Natural killer cell (primary cell): ENCODE measurements around the gene SHC4. TPM values are rescaled to one million over a fixed set of nuclear protein-coding genes. Genes with fewer than 3 reads are reported as not detected.

Source experiments
- ATAC-seq, 3 donors: fragments of 150-1000 bp in 2 of 3; fragments of 200-7000 bp in 1 of 3; cut with Tn5 transposase; 1 replicate in 1 of 3; 2 replicates in 2 of 3; pipeline ENCODE4 v1.10.0; 2021; ENCODE audit warnings: mild to moderate bottlenecking in 2 of 3, moderate library complexity in 2 of 3
- DNase-seq, 2 donors: peaks; one replicate each; pipeline versions ENCODE4 v3.0.0 to v3.0.0-alpha.2; 2013 to 2021; ENCODE audit warnings: mixed read lengths in 1 of 2
- H3K27ac ChIP-seq: one replicate; pipeline ENCODE4 v1.5.1; 2013; ENCODE audit warnings: mild to moderate bottlenecking, low read length
- H3K27me3 ChIP-seq: one replicate; pipeline ENCODE4 v1.6.1; 2013; ENCODE audit warnings: low read length; ENCODE audit not compliant: control insufficient read depth, insufficient read depth
- H3K36me3 ChIP-seq: one replicate; pipeline ENCODE4 v1.6.1; 2013; ENCODE audit warnings: low read length; ENCODE audit not compliant: control insufficient read depth, insufficient read depth
- H3K4me1 ChIP-seq: one replicate; pipeline ENCODE4 v1.6.1; 2013; ENCODE audit warnings: low read length; ENCODE audit not compliant: control insufficient read depth, insufficient read depth
- H3K4me3 ChIP-seq: one replicate; pipeline ENCODE4 v1.5.1; 2013; ENCODE audit warnings: low read length
- H3K9me3 ChIP-seq: one replicate; pipeline ENCODE4 v1.6.1; 2013; ENCODE audit warnings: low read length; ENCODE audit not compliant: control insufficient read depth, insufficient read depth
- H3K27ac Mint-ChIP-seq, 2 donors: one replicate each; pipeline ENCODE4 v1.8.0; 2022; ENCODE audit warnings: mild to moderate bottlenecking in 2 of 2, mixed read lengths in 2 of 2, moderate library complexity in 1 of 2
- H3K27me3 Mint-ChIP-seq, 2 donors: one replicate each; pipeline ENCODE4 v1.8.0; 2022; ENCODE audit warnings: low read depth in 2 of 2, mixed read lengths in 2 of 2
- H3K36me3 Mint-ChIP-seq: one replicate; pipeline ENCODE4 v1.8.0; 2022; ENCODE audit warnings: mixed read lengths
- H3K4me1 Mint-ChIP-seq, 2 donors: one replicate each; pipeline ENCODE4 v1.8.0; 2022; ENCODE audit warnings: mixed read lengths in 2 of 2
- H3K4me3 Mint-ChIP-seq: one replicate; pipeline ENCODE4 v1.8.0; 2022; ENCODE audit warnings: mild to moderate bottlenecking, moderate library complexity, mixed read lengths
- H3K9me3 Mint-ChIP-seq, 2 donors: one replicate each; pipeline ENCODE4 v1.8.0; 2022; ENCODE audit warnings: mixed read lengths in 2 of 2
- WGBS: methylation state at CpG from one replicate; pipeline ENCODE4 v1.1.7; 2013; ENCODE audit warnings: missing lambda C conversion rate; ENCODE audit not compliant: insufficient coverage; 5-methylcytosine and 5-hydroxymethylcytosine counted together
- intact Hi-C: fragments of 100-400 bp; cut with micrococcal nuclease; formaldehyde crosslinking; loops from one replicate; pipeline ENCODE4 v1.14.2; 2022
- total RNA-seq, 4 donors: library from RNA; stranded (reverse); fragments of 120-200 nt in 1 of 4; gene quantifications; one replicate each; pipeline versions ENCODE4 v1.2.3 to v1.2.4, GENCODE V29; 2013 to 2022
- TF ChIP-seq, protein P1 (sequence below): fragments of 200-600 bp; IDR thresholded peaks from one replicate; pipeline ENCODE4 v1.8.0; 2022; ENCODE audit warnings: antibody characterized with exemption

The SHC4 gene
- total RNA-seq, 3 donors from 2014 or later (not counting 1 experiment from before 2014, with no cell fraction given): 0.19 to 0.43 (median 0.20) TPM

DNA sequence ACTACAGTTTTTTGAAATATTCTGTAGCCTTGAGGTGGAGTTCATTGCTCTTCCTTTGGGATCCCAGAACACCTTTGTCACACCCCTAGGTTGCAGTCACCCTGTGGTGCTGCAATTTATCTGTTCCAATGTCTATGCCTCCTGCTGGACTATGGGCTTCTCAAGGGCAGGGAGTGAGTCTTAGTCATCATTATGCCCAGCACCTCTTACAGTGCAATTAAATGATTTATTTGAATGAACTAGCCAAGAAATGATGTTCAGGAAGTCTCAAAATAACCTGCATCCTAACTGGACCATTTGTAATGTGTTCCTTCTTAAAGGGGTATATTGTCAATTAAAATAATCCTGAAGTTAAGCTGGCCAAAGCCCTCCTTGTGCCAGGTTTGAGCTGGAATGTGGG, 28.5 kb downstream of the SHC4 start:
- Histone ChIP-seq H3K27ac (no peak overlapping the region), H3K4me1 (no peaks in the 10 kb centered on the region), H3K36me3 (no peaks in the 10 kb centered on the region), H3K27me3 (no peaks in the 10 kb centered on the region), H3K4me3 (no peak overlapping the region), H3K9me3 (no peaks in the 10 kb centered on the region)
- H3K9me3 Mint-ChIP-seq: no peaks in the 10 kb centered on the region
- ATAC-seq (no peak), DNase-seq (no peak)
- peaks cover 24 to 31% of the 10 kb centered on the region in 2 donors for H3K27me3 Mint-ChIP-seq
- H3K4me3 Mint-ChIP-seq: no peak overlapping the region
- no peaks in the 10 kb centered on the region for H3K4me1 Mint-ChIP-seq
- no peak overlapping the region for H3K27ac Mint-ChIP-seq
- no peaks in the 10 kb centered on the region for H3K36me3 Mint-ChIP-seq
- TF ChIP-seq, protein P1, sequence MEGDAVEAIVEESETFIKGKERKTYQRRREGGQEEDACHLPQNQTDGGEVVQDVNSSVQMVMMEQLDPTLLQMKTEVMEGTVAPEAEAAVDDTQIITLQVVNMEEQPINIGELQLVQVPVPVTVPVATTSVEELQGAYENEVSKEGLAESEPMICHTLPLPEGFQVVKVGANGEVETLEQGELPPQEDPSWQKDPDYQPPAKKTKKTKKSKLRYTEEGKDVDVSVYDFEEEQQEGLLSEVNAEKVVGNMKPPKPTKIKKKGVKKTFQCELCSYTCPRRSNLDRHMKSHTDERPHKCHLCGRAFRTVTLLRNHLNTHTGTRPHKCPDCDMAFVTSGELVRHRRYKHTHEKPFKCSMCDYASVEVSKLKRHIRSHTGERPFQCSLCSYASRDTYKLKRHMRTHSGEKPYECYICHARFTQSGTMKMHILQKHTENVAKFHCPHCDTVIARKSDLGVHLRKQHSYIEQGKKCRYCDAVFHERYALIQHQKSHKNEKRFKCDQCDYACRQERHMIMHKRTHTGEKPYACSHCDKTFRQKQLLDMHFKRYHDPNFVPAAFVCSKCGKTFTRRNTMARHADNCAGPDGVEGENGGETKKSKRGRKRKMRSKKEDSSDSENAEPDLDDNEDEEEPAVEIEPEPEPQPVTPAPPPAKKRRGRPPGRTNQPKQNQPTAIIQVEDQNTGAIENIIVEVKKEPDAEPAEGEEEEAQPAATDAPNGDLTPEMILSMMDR: no peak
- intact Hi-C loops: no loop called here

DNA sequence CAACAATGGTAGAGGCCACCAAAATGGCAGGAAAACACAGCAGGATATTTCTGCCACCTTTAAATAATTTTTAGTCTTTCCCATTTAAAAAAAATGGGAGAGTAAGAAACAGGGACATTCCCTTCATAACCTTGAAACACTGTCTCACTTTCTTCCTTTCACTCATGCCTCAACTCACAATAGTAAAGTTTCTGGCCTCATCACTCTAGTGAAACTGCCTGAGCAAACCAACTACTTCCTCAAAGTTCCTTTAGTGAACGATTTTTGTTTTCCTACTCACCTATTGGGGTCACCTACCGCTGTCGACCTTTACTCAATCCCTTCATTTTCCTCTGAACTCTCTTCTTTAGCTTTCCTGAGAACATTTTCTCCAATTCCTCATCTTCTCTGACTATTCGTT, 33.0 kb downstream of the SHC4 start:
- Mint-ChIP-seq H3K4me3 (no peak overlapping the region), H3K27ac (no peak overlapping the region), H3K9me3 (no peaks in the 10 kb centered on the region), H3K27me3 (peaks cover 23 to 30% of the 10 kb centered on the region in 2 donors), H3K36me3 (no peaks in the 10 kb centered on the region), H3K4me1 (no peaks in the 10 kb centered on the region)
- ATAC-seq (no peak), DNase-seq (no peak)
- H3K4me1 ChIP-seq: no peaks in the 10 kb centered on the region
- no peak overlapping the region for H3K27ac ChIP-seq
- intact Hi-C loops: no loop called here
- WGBS: 63% methylated on average over 3 of the region's 4 CpGs
- H3K36me3 ChIP-seq: no peaks in the 10 kb centered on the region
- H3K27me3 ChIP-seq: no peaks in the 10 kb centered on the region
- H3K9me3 ChIP-seq: no peaks in the 10 kb centered on the region
- no peak overlapping the region for H3K4me3 ChIP-seq
- TF ChIP-seq, protein P1: no peak

DNA sequence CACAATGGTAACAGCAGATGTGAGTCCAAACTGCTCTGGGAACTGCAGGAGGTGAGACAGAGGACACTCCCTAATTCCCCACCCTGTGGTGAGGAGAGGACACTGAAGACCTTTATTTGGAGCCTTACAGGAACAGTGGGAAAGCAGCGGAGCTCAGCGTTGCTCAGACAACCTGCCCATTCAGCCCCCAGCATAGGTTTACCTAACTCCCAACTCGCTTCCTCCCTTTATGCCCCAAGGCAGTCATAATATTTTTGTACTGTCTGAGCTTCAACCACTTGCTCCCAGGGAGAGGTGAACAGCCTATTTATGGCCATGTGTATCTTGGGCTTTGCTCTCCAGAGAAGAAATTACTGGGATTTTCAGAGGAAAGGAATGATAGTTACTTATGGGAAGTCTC, 34.1 kb downstream of the SHC4 start:
- ATAC-seq (no peak), DNase-seq (no peak)
- H3K27ac ChIP-seq: no peak overlapping the region
- Mint-ChIP-seq H3K4me3 (no peak overlapping the region), H3K4me1 (no peaks in the 10 kb centered on the region), H3K36me3 (no peaks in the 10 kb centered on the region), H3K27ac (no peak overlapping the region), H3K27me3 (peaks cover 19 to 21% of the 10 kb centered on the region in 2 donors), H3K9me3 (no peaks in the 10 kb centered on the region)
- no peaks in the 10 kb centered on the region for H3K27me3 ChIP-seq
- no peaks in the 10 kb centered on the region for H3K9me3 ChIP-seq
- H3K36me3 ChIP-seq: no peaks in the 10 kb centered on the region
- H3K4me1 ChIP-seq: no peaks in the 10 kb centered on the region
- no peak overlapping the region for H3K4me3 ChIP-seq
- 93% methylated on average over 3 of the region's 3 CpGs for WGBS
- TF ChIP-seq, protein P1: no peak
- intact Hi-C loops: no loop called here

DNA sequence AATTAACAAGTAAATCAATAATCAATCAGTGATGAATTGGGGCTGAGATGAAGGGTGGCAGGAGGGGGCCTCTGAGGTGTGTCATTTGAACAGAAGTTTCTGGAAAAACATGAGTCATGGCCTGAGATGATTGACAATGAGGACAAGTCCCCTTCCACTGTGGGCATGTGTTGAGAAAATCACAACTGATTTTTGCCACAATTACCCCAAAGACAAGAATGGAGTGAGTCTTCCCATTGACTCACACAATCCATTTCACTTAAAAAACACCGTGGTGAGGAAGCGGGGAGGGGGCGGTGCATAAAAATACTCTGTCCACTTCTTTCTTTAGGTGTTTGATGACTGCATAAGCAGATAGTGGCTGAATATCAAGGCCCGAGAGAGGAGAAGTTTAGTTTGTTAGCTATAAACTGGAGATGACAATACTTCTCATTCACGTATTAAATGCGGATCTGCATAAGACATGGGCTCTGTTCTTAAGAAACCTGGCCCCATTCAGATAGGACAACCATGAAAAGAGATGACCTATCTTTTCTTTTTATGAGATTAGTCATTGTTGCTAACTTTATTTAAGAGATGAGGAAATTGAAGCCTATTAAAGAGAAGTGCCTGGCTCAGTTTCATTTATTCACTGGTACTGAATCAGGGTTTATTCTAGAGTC, 34.7 kb downstream of the SHC4 start:
- intact Hi-C loops: no loop called here
- 86% methylated on average over 4 of the region's 6 CpGs for WGBS

More for the DNA sequence above, 34.7 kb downstream of the SHC4 start:
- Histone ChIP-seq H3K27me3 (no peaks in the 10 kb centered on the region), H3K36me3 (no peaks in the 10 kb centered on the region), H3K9me3 (no peaks in the 10 kb centered on the region), H3K4me3 (no peak overlapping the region), H3K27ac (no peak overlapping the region), H3K4me1 (no peaks in the 10 kb centered on the region)
- Mint-ChIP-seq H3K4me3 (no peak overlapping the region), H3K27ac (no peak overlapping the region), H3K9me3 (no peaks in the 10 kb centered on the region), H3K36me3 (no peaks in the 10 kb centered on the region), H3K27me3 (peaks cover 15 to 18% of the 10 kb centered on the region in 2 donors), H3K4me1 (no peaks in the 10 kb centered on the region)
- TF ChIP-seq, protein P1: no peak
- ATAC-seq (no peak), DNase-seq (no peak)
